ENCODE measurements around the gene NR2F1-AS1. TPM values are rescaled to one million over a fixed set of nuclear protein-coding genes. Genes with fewer than 3 reads are reported as not detected.

Gene NR2F1-AS1
- total and polyA plus RNA-seq, 9 of the 15 experiments (the other 6 are each of a cell fraction or from before 2014, with no cell fraction given), result not detected

DNA sequence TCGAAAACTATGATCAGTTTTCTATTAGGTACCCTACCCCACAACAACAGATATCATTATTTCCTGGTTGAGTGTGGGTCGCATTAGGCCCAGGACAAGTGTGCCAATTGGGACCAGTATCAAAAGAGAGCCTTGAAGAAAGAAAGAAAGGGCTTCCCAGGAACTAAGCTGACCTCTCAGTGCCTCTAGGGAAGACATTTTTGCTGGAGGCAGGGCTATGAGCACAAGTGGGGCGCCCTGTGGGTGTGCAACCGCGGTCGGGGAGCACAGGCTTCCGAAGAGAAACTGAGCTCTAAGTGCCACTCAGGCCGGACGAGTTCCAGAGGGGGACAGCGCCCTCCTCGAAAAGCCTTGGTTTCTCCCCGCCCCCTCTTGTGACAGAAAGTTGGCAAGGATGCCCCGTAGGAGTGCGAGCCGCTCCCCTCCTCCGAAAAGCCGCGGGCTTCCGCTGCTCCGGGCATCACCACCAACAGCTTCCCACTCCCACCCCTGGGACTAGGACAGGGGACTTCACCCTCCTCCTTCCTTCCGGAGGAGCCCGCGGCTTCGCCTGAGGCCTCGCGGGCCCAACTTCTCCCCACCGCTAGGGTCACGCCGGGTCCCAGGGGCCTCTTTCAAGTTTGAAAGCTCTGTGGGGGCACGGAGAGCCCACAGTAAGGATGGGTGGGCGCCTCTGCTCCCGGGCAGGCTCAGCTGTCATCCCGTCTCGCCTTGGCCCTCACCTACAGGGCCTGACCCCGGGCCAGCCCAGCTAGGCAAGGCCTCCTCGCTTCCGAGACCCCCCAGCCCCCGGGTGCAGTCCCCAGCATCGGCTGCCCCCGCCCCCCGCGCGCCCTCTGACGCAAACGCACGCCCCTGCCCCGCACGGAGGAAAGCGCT is 2.0 kb downstream of the NR2F1-AS1 start:
- no peaks in the 10 kb centered on the region for H3K79me2 ChIP-seq (ENCODE audit: control insufficient read depth, insufficient read depth, low read length)
- in situ Hi-C loops (cut with MboI) (loop anchor here (25.0 kb wide), 1 partner anchor 1158 kb away; no protein-coding TSS in a partner anchor), intact Hi-C loops (cut with micrococcal nuclease) (no loop called here)
- POLR2A ChIA-PET, result no interaction called here
- CTCF ChIA-PET (ENCODE audit: low intra/inter-chr PET ratio), result no interaction called here
- H3K4me3 ChIP-seq, result no peak overlapping the region
- no peak for DNase-seq (ENCODE audit: extremely low read depth in 1 of 4, low spot score in 3 of 4)
- WGBS (ENCODE audit: insufficient coverage, low coverage, missing lambda C conversion rate), result 6% methylated on average over 20 of the region's 49 CpGs
- ATAC-seq, result no peak
- peaks cover 0 to 11% of the 10 kb centered on the region in 2 experiments; a peak in 2 of 5 replicates for H3K27me3 ChIP-seq (ENCODE audit: control insufficient read depth in 2 of 2, insufficient read depth in 2 of 2, low read length in 2 of 2)
- H3K9ac ChIP-seq (ENCODE audit: insufficient read depth in 1 of 2, low read depth in 2 of 2, low read length in 2 of 2), result no peak overlapping the region
- no peaks in the 10 kb centered on the region for H3K9me1 ChIP-seq (ENCODE audit: control insufficient read depth, insufficient read depth, low read length)
- no peak overlapping the region for H3K4me2 ChIP-seq (ENCODE audit: insufficient read depth, low read length)
- H3K36me3 ChIP-seq (ENCODE audit: control insufficient read depth, insufficient read depth, low read length), result no peaks in the 10 kb centered on the region
- no peaks in the 10 kb centered on the region for H4K20me1 ChIP-seq (replicated peaks; ENCODE audit: control insufficient read depth, insufficient read depth, low read length)
- no peak for FAIRE-seq
- peaks cover 0 to 11% of the 10 kb centered on the region in 2 experiments; a peak in 2 of 5 replicates for H3K4me1 ChIP-seq (replicated peaks in 1 of 2; ENCODE audit: control insufficient read depth in 2 of 2, insufficient read depth in 2 of 2, low read length in 2 of 2)
- no peak overlapping the region for H2AFZ ChIP-seq (ENCODE audit: low read depth, low read length)
- no peak overlapping the region for H3K27ac ChIP-seq (ENCODE audit: extremely low read depth, low read depth, low read length)
- no TSS peak for BruUV-seq (replicated peaks)
- no peaks in the 10 kb centered on the region for H3K9me3 ChIP-seq (replicated peaks; ENCODE audit: control insufficient read depth, insufficient read depth, low read depth, low read length)
- TF ChIP-seq ZSCAN32 (CRISPR knock-in tag; IDR thresholded peaks at IDR 0.05), result no peak
- TF ChIP-seq ZFX (CRISPR knock-in tag; IDR thresholded peaks at IDR 0.05), result no peak
- no peak for TF ChIP-seq POLR2AphosphoS2 (IDR thresholded peaks at IDR 0.05; ENCODE audit: low read length)
- TF ChIP-seq, protein P1, sequence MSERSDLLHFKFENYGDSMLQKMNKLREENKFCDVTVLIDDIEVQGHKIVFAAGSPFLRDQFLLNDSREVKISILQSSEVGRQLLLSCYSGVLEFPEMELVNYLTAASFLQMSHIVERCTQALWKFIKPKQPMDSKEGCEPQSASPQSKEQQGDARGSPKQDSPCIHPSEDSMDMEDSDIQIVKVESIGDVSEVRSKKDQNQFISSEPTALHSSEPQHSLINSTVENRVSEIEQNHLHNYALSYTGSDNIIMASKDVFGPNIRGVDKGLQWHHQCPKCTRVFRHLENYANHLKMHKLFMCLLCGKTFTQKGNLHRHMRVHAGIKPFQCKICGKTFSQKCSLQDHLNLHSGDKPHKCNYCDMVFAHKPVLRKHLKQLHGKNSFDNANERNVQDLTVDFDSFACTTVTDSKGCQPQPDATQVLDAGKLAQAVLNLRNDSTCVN (CRISPR knock-in tag; IDR thresholded peaks at IDR 0.05), result no peak
- TF ChIP-seq PML (IDR thresholded peaks at IDR 0.05; ENCODE audit: low read length), result no peak
- TF ChIP-seq MXI1 (IDR thresholded peaks at IDR 0.05; ENCODE audit: low read depth, low read length), result no peak
- TF ChIP-seq, protein P2, sequence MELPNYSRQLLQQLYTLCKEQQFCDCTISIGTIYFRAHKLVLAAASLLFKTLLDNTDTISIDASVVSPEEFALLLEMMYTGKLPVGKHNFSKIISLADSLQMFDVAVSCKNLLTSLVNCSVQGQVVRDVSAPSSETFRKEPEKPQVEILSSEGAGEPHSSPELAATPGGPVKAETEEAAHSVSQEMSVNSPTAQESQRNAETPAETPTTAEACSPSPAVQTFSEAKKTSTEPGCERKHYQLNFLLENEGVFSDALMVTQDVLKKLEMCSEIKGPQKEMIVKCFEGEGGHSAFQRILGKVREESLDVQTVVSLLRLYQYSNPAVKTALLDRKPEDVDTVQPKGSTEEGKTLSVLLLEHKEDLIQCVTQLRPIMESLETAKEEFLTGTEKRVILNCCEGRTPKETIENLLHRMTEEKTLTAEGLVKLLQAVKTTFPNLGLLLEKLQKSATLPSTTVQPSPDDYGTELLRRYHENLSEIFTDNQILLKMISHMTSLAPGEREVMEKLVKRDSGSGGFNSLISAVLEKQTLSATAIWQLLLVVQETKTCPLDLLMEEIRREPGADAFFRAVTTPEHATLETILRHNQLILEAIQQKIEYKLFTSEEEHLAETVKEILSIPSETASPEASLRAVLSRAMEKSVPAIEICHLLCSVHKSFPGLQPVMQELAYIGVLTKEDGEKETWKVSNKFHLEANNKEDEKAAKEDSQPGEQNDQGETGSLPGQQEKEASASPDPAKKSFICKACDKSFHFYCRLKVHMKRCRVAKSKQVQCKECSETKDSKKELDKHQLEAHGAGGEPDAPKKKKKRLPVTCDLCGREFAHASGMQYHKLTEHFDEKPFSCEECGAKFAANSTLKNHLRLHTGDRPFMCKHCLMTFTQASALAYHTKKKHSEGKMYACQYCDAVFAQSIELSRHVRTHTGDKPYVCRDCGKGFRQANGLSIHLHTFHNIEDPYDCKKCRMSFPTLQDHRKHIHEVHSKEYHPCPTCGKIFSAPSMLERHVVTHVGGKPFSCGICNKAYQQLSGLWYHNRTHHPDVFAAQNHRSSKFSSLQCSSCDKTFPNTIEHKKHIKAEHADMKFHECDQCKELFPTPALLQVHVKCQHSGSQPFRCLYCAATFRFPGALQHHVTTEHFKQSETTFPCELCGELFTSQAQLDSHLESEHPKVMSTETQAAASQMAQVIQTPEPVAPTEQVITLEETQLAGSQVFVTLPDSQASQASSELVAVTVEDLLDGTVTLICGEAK (IDR thresholded peaks at IDR 0.05), result no peak
- TF ChIP-seq, protein P2 (CRISPR knock-in tag; IDR thresholded peaks at IDR 0.05), result no peak
- no peak for TF ChIP-seq SRSF3 (IDR thresholded peaks at IDR 0.05; ENCODE audit: insufficient read depth, low read length)
- no peak for TF ChIP-seq FOS (IDR thresholded peaks at IDR 0.05; ENCODE audit: extremely low read depth, insufficient read length)
- TF ChIP-seq HIVEP1 (CRISPR knock-in tag; IDR thresholded peaks at IDR 0.05), result no peak
- no peak for TF ChIP-seq ZNF232 (CRISPR knock-in tag; IDR thresholded peaks at IDR 0.05)
- no peak for TF ChIP-seq HDGF (IDR thresholded peaks at IDR 0.05)

All from K562 (cell line).